22Rv1 (cell line): ENCODE results near the gene FAM180B.
"Not testable (repeated sequence)": the region's sequence is repeated elsewhere in the genome, so short reads cannot be mapped to it uniquely, and the experiment has no call there.

Experiments
- CTCF ChIP-seq: fragments of 450-650 bp; IDR thresholded peaks from 2 replicates; pipeline ENCODE4 v1.5.1; 2017; ENCODE audit warnings: mild to moderate bottlenecking
- ZFX ChIP-seq: fragments of 450-650 bp; IDR thresholded peaks from 2 replicates; pipeline ENCODE4 v1.6.1; 2017; ENCODE audit warnings: antibody characterized with exemption, borderline replicate concordance

- not testable (repeated sequence) for TF ChIP-seq CTCF, ZFX
These were observed 49.9 kb downstream of the FAM180B start for GRCh38 chr11:47636331-47636730.
